ENCODE data around the gene GREB1L. TPM values are rescaled to one million over a fixed set of nuclear protein-coding genes. Genes with fewer than 3 reads are reported as not detected.
"Not testable (repeated sequence)": the region's sequence is repeated elsewhere in the genome, so short reads cannot be mapped to it uniquely, and the experiment has no call there.

GREB1L gene
- 0.72 and 2.0 TPM in 2 replicates for total RNA-seq (2014; rRNA removed; shearing (Covaris generic); ENCODE audit: low replicate concordance)

- in situ Hi-C loops (cut with HindIII; ENCODE audit: low pct_unique_long_range_greater_than_20kb, low sequenced_read_pairs), result no loop called here
- peak; percentile 63 for DNase-seq (ENCODE audit: low read depth)
Measured at GRCh38 chr18:21242141-21242779, at the start of gene GREB1L. GREB1L (plus strand) TSS chr18:21242232; CDS start chr18:21383519, 141,287 bp downstream.

- no peak for DNase-seq (ENCODE audit: low read depth)
- in situ Hi-C loops (cut with HindIII; ENCODE audit: low pct_unique_long_range_greater_than_20kb, low sequenced_read_pairs), result no loop called here
Measured at GRCh38 chr18:21192308-21192624, 49.8 kb upstream of the GREB1L start.

GRCh38 chr18:21194871-21195771, 46.9 kb upstream of the GREB1L start:
- in situ Hi-C loops (cut with HindIII; ENCODE audit: low pct_unique_long_range_greater_than_20kb, low sequenced_read_pairs), result no loop called here
- peak; percentile 32 for DNase-seq (ENCODE audit: low read depth)

- in situ Hi-C loops (cut with HindIII; ENCODE audit: low pct_unique_long_range_greater_than_20kb, low sequenced_read_pairs), result no loop called here
- no peak for DNase-seq (ENCODE audit: low read depth)
Measured at GRCh38 chr18:21196426-21196825, 45.6 kb upstream of the GREB1L start.

GRCh38 chr18:21203126-21203525, 38.9 kb upstream of the GREB1L start:
- in situ Hi-C loops (cut with HindIII; ENCODE audit: low pct_unique_long_range_greater_than_20kb, low sequenced_read_pairs), result no loop called here
- no peak for DNase-seq (ENCODE audit: low read depth)

- DNase-seq (ENCODE audit: low read depth), result no peak
- in situ Hi-C loops (cut with HindIII; ENCODE audit: low pct_unique_long_range_greater_than_20kb, low sequenced_read_pairs), result no loop called here
Measured at GRCh38 chr18:21203542-21204241, 38.3 kb upstream of the GREB1L start.

- in situ Hi-C loops (cut with HindIII; ENCODE audit: low pct_unique_long_range_greater_than_20kb, low sequenced_read_pairs), result no loop called here
- DNase-seq (ENCODE audit: low read depth), result no peak
Measured at GRCh38 chr18:21205695-21206094, 36.3 kb upstream of the GREB1L start.

- in situ Hi-C loops (cut with HindIII; ENCODE audit: low pct_unique_long_range_greater_than_20kb, low sequenced_read_pairs), result no loop called here
- DNase-seq (ENCODE audit: low read depth), result no peak
Measured at GRCh38 chr18:21210278-21210677, 31.8 kb upstream of the GREB1L start.

GRCh38 chr18:21210784-21211183, 31.2 kb upstream of the GREB1L start:
- in situ Hi-C loops (cut with HindIII; ENCODE audit: low pct_unique_long_range_greater_than_20kb, low sequenced_read_pairs), result no loop called here

GRCh38 chr18:21214409-21214808, 27.6 kb upstream of the GREB1L start:
- in situ Hi-C loops (cut with HindIII; ENCODE audit: low pct_unique_long_range_greater_than_20kb, low sequenced_read_pairs); DNase-seq (ENCODE audit: low read depth): not testable (repeated sequence)

More at GRCh38 chr18:21210784-21211183, 31.2 kb upstream of the GREB1L start:
- DNase-seq (ENCODE audit: low read depth), result no peak

- in situ Hi-C loops (cut with HindIII; ENCODE audit: low pct_unique_long_range_greater_than_20kb, low sequenced_read_pairs), result no loop called here
- no peak for DNase-seq (ENCODE audit: low read depth)
Measured at GRCh38 chr18:21215490-21215889, 26.5 kb upstream of the GREB1L start.

GRCh38 chr18:21218862-21219261, 23.2 kb upstream of the GREB1L start:
- no peak for DNase-seq (ENCODE audit: low read depth)
- in situ Hi-C loops (cut with HindIII; ENCODE audit: low pct_unique_long_range_greater_than_20kb, low sequenced_read_pairs), result no loop called here

GRCh38 chr18:21230436-21230835, 11.6 kb upstream of the GREB1L start:
- no peak for DNase-seq (ENCODE audit: low read depth)
- in situ Hi-C loops (cut with HindIII; ENCODE audit: low pct_unique_long_range_greater_than_20kb, low sequenced_read_pairs), result no loop called here

- in situ Hi-C loops (cut with HindIII; ENCODE audit: low pct_unique_long_range_greater_than_20kb, low sequenced_read_pairs), result no loop called here
- no peak for DNase-seq (ENCODE audit: low read depth)
Measured at GRCh38 chr18:21241301-21242048, 557 bp upstream of the GREB1L start.

- DNase-seq (ENCODE audit: low read depth), result peak; percentile 25
- in situ Hi-C loops (cut with HindIII; ENCODE audit: low pct_unique_long_range_greater_than_20kb, low sequenced_read_pairs), result no loop called here
Measured at GRCh38 chr18:21242780-21243401, 859 bp downstream of the GREB1L start.

- in situ Hi-C loops (cut with HindIII; ENCODE audit: low pct_unique_long_range_greater_than_20kb, low sequenced_read_pairs), result no loop called here
- no peak for DNase-seq (ENCODE audit: low read depth)
Measured at GRCh38 chr18:21254576-21254975, 12.5 kb downstream of the GREB1L start.

GRCh38 chr18:21255211-21255610, 13.2 kb downstream of the GREB1L start:
- DNase-seq (ENCODE audit: low read depth), result no peak
- in situ Hi-C loops (cut with HindIII; ENCODE audit: low pct_unique_long_range_greater_than_20kb, low sequenced_read_pairs), result no loop called here

GRCh38 chr18:21257386-21257785, 15.4 kb downstream of the GREB1L start:
- DNase-seq (ENCODE audit: low read depth), result no peak
- in situ Hi-C loops (cut with HindIII; ENCODE audit: low pct_unique_long_range_greater_than_20kb, low sequenced_read_pairs), result no loop called here
